PC-3 (cell line): Measurements from ENCODE around the gene PPP1CC. TPM values are rescaled to one million over a fixed set of nuclear protein-coding genes. Genes with fewer than 3 reads are reported as not detected.

Experiments used
- ATAC-seq: fragments of 200-7000 bp; cut with Tn5 transposase; 2 replicates; pipeline ENCODE4 v1.9.1; 2020; ENCODE audit warnings: mild to moderate bottlenecking, moderate library complexity
- BruUV-seq: library from RNA; stranded (reverse); fragments of 400-500 nt; replicated peaks from 2 replicates; lab custom pipeline; 2021; lab: Mats Ljungman, UMichigan
- CTCF ChIA-PET: fragments of 300-600 bp; sonication (Branson Sonifier 250); formaldehyde crosslinking; loops from one replicate; lab custom pipeline; 2022; ENCODE audit warnings: antibody characterized with exemption; lab: Charles Lee
- POLR2A ChIA-PET: fragments of 300-600 bp; sonication (Branson Sonifier 250); formaldehyde crosslinking; loops from one replicate; lab custom pipeline; 2022; ENCODE audit warnings: antibody characterized with exemption; ENCODE audit not compliant: unreplicated experiment; lab: Charles Lee
- DNase-seq: peaks from one replicate; pipeline ENCODE4 v3.0.0-alpha.2; 2015
- H2AFZ ChIP-seq: fragments of 300-600 bp; sonication (generic); 2 replicates; pipeline ENCODE4 v1.6.0; 2016; ENCODE audit warnings: antibody characterized with exemption, low read length
- H3F3A ChIP-seq: fragments of 300-600 bp; sonication (generic); one replicate; pipeline ENCODE4 v1.6.0; 2017; ENCODE audit warnings: antibody characterized with exemption, low read length, control low read depth, mild to moderate bottlenecking; ENCODE audit not compliant: unreplicated experiment
- H3K27ac ChIP-seq: fragments of 300-600 bp; sonication (generic); 2 replicates; pipeline ENCODE4 v1.5.1; 2016; ENCODE audit warnings: mild to moderate bottlenecking, low read length
- H3K27me3 ChIP-seq: fragments of 300-600 bp; sonication (generic); 2 replicates; pipeline ENCODE4 v1.6.1; 2016; ENCODE audit warnings: low read length, mixed read lengths
- H3K36me3 ChIP-seq: fragments of 300-600 bp; sonication (generic); 2 replicates; pipeline ENCODE4 v1.6.1; 2016; ENCODE audit warnings: low read depth, mixed run types, low read length, mixed read lengths
- H3K4me1 ChIP-seq: fragments of 300-600 bp; sonication (generic); 2 replicates; pipeline ENCODE4 v1.5.1; 2016; ENCODE audit warnings: low read length; ENCODE audit not compliant: insufficient read depth
- H3K4me2 ChIP-seq: fragments of 300-600 bp; sonication (generic); 2 replicates; pipeline ENCODE4 v1.6.0; 2016; ENCODE audit warnings: low read length
- H3K4me3 ChIP-seq: fragments of 300-600 bp; sonication (generic); 2 replicates; pipeline ENCODE4 v1.5.1; 2016; ENCODE audit warnings: mild to moderate bottlenecking, low read length, mixed read lengths
- H3K79me2 ChIP-seq: fragments of 300-600 bp; sonication (generic); 2 replicates; pipeline ENCODE4 v1.6.1; 2017; ENCODE audit warnings: low read length, mixed read lengths
- H3K9ac ChIP-seq: fragments of 300-600 bp; sonication (generic); 2 replicates; pipeline ENCODE4 v1.6.0; 2016; ENCODE audit warnings: mild to moderate bottlenecking, low read length
- H3K9me2 ChIP-seq: fragments of 300-600 bp; sonication (generic); replicated peaks from 2 replicates; pipeline ENCODE4 v1.6.1; 2016; ENCODE audit warnings: mixed run types, low read length, mixed read lengths
- H3K9me3 ChIP-seq: fragments of 300-600 bp; sonication (generic); 2 replicates; pipeline ENCODE4 v1.6.1; 2016; ENCODE audit warnings: low read length, mixed read lengths
- H4K20me1 ChIP-seq: fragments of 300-600 bp; sonication (generic); 2 replicates; pipeline ENCODE4 v1.6.1; 2016; ENCODE audit warnings: low read length, mixed read lengths
- CTCF ChIP-seq: fragments of 300-600 bp; sonication (generic); conservative IDR thresholded peaks from 2 replicates; pipeline ENCODE4 v1.5.1; 2017; ENCODE audit warnings: antibody characterized with exemption, low read depth, mild to moderate bottlenecking, low read length
- EZH2 ChIP-seq: fragments of 300-600 bp; sonication (generic); IDR thresholded peaks from one replicate; pipeline ENCODE4 v1.6.1; 2017; ENCODE audit warnings: antibody characterized with exemption, mild to moderate bottlenecking, low read length; ENCODE audit not compliant: unreplicated experiment
- EZH2phosphoT487 ChIP-seq: fragments of 300-600 bp; sonication (generic); IDR thresholded peaks from 2 replicates; pipeline ENCODE4 v1.6.1; 2018; ENCODE audit warnings: mild to moderate bottlenecking, antibody characterized with exemption, low read length, borderline replicate concordance
- intact Hi-C: fragments of 100-400 bp; cut with micrococcal nuclease; formaldehyde crosslinking; loops from 2 replicates; pipeline ENCODE4 v1.9.0; 2023
- total RNA-seq: library from RNA; depleted of rRNA; stranded (reverse); fragments of >200 nt; gene quantifications from 2 replicates; pipeline ENCODE4 v1.2.3, GENCODE V29; 2014

The PPP1CC gene
- total RNA-seq, 1 experiment from 2014 or later, result 204 TPM

GRCh38 chr12:110680032-110680431, 62.7 kb downstream of the PPP1CC start:
- POLR2A ChIA-PET, result no interaction called here

GRCh38 chr12:110679201-110679600, 63.5 kb downstream of the PPP1CC start:
- BruUV-seq, result no TSS peak
- H3K36me3 ChIP-seq, result no peaks in the 10 kb centered on the region
- no peak overlapping the region for H3K9ac ChIP-seq
- DNase-seq (no peak), ATAC-seq (no peak)
- intact Hi-C loops, result no loop called here
- ChIA-PET POLR2A (no interaction called here), CTCF (interaction anchor here (0.7 kb wide), 1 partner anchor 26 kb away, joined by 4 read pairs; no protein-coding TSS in a partner anchor)
- H3F3A ChIP-seq, result no peaks in the 10 kb centered on the region
- peaks cover 7% of the 10 kb centered on the region; the same call in 1 of the 2 replicates for H3K9me3 ChIP-seq
- no peak overlapping the region for H2AFZ ChIP-seq
- no peak overlapping the region for H3K4me2 ChIP-seq
- no peak overlapping the region for H3K27ac ChIP-seq
- H4K20me1 ChIP-seq, result no peaks in the 10 kb centered on the region
- H3K79me2 ChIP-seq, result no peaks in the 10 kb centered on the region
- no peaks in the 10 kb centered on the region for H3K27me3 ChIP-seq
- H3K4me1 ChIP-seq, result no peaks in the 10 kb centered on the region
- no peak for TF ChIP-seq CTCF
- TF ChIP-seq EZH2, result no peak
- H3K4me3 ChIP-seq, result no peak overlapping the region
- H3K9me2 ChIP-seq, result no peaks in the 10 kb centered on the region

More at GRCh38 chr12:110680032-110680431, 62.7 kb downstream of the PPP1CC start:
- H3K27ac ChIP-seq, result no peak overlapping the region
- BruUV-seq, result no TSS peak
- H3K4me2 ChIP-seq, result no peak overlapping the region
- H3K9me2 ChIP-seq, result no peaks in the 10 kb centered on the region
- H2AFZ ChIP-seq, result no peak overlapping the region
- no peak for ATAC-seq
- H3K4me1 ChIP-seq, result no peaks in the 10 kb centered on the region
- no peaks in the 10 kb centered on the region for H3K36me3 ChIP-seq
- intact Hi-C loops, result no loop called here
- DNase-seq, result no peak
- CTCF ChIA-PET, result no interaction called here
- H3K4me3 ChIP-seq, result no peak overlapping the region
- no peaks in the 10 kb centered on the region for H3K79me2 ChIP-seq
- peaks cover 12% of the 10 kb centered on the region; the same call in 1 of the 2 replicates for H3K9me3 ChIP-seq
- H3K9ac ChIP-seq, result no peak overlapping the region
- no peaks in the 10 kb centered on the region for H4K20me1 ChIP-seq
- no peaks in the 10 kb centered on the region for H3K27me3 ChIP-seq
- TF ChIP-seq EZH2phosphoT487 (no peak), CTCF (no peak), EZH2 (no peak)
- H3F3A ChIP-seq, result no peaks in the 10 kb centered on the region

GRCh38 chr12:110677982-110678381, 64.7 kb downstream of the PPP1CC start:
- Histone ChIP-seq H3K79me2 (no peaks in the 10 kb centered on the region), H3K27ac (no peak overlapping the region), H3K4me3 (no peak overlapping the region), H3K27me3 (no peaks in the 10 kb centered on the region), H4K20me1 (no peaks in the 10 kb centered on the region), H3K4me2 (no peak overlapping the region), H3F3A (no peaks in the 10 kb centered on the region), H3K9me2 (no peaks in the 10 kb centered on the region), H3K36me3 (no peaks in the 10 kb centered on the region), H3K9me3 (0 out of 2 replicates have a peak, but pooled peaks cover under 1% of the 10 kb centered on the region), H3K9ac (no peak overlapping the region), H3K4me1 (no peaks in the 10 kb centered on the region), H2AFZ (no peak overlapping the region)
- BruUV-seq, result no TSS peak
- CTCF ChIA-PET, result no interaction called here
- ATAC-seq (no peak), DNase-seq (no peak)
- POLR2A ChIA-PET, result no interaction called here
- intact Hi-C loops, result no loop called here
- TF ChIP-seq CTCF (no peak), EZH2 (no peak), EZH2phosphoT487 (no peak)
